GM18499 (cell line): Measurements from ENCODE around the gene EXOC3L4.

Experiments
- ATAC-seq: cut with Tn5 transposase; IDR thresholded peaks from one replicate; pipeline ENCODE4 v1.9.1; 2021; ENCODE audit warnings: moderate number of reproducible peaks; ENCODE audit not compliant: insufficient read depth, unreplicated experiment

The EXOC3L4 gene

DNA sequence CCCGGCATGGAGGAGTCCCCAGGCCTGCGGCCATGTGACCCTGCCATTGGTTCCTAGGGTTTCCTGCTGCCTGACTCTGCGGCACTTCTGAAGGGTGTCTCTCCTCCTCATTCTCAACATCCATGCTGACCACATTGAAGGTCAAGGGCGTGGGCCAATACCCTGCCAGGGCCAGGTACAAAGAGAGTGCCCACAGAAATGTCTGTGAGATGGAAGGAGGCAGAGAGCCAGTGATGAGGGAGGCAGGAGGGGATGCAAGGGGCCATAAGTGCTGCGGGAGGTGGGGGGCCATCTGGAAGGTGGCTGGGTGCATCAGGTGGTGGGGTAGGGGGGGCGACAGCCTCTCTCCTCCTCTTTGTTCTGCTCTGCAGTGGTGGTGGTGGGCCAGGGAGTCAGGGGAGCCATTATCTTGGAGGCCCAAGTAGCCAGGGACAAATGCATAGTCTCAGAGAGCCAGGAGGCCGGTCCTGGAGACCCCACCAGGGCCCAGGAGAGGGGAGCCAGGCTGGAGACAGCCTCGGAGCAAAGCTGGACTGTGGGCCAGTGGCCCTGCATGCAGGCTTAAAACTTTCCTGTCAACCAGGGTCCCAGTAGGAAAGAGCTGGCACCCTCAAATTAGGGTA, 24.2 kb upstream of the EXOC3L4 start:
- ATAC-seq, result no peak

DNA sequence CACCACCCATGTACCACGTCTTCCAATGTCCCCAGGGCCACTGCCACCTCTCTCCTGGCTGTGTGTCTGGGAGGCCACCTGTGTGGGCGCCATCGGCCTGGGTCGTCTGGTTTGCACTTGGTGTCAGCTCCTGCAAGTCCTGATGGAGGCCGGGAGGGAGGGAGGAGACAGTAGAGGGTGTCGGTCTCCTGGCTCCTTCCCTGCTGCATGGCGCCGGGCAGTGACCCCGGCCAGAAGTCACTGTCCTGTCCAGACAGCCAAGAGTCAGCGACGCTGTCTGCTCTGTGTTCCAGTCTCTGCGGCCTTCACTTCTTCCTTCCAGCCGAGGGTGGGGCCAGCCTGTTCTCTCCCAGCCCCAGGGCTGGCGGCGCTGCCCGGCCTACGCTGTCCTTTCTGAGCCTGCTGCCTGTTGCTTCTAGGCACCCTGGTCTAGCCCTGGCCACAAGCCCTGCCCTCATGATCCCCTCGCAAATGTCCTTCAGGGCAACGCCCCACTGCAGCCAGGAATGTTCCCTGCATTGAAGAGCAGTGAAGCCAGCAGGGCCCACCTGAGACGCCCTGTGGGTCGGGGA, 23.5 kb upstream of the EXOC3L4 start:
- no peak for ATAC-seq

DNA sequence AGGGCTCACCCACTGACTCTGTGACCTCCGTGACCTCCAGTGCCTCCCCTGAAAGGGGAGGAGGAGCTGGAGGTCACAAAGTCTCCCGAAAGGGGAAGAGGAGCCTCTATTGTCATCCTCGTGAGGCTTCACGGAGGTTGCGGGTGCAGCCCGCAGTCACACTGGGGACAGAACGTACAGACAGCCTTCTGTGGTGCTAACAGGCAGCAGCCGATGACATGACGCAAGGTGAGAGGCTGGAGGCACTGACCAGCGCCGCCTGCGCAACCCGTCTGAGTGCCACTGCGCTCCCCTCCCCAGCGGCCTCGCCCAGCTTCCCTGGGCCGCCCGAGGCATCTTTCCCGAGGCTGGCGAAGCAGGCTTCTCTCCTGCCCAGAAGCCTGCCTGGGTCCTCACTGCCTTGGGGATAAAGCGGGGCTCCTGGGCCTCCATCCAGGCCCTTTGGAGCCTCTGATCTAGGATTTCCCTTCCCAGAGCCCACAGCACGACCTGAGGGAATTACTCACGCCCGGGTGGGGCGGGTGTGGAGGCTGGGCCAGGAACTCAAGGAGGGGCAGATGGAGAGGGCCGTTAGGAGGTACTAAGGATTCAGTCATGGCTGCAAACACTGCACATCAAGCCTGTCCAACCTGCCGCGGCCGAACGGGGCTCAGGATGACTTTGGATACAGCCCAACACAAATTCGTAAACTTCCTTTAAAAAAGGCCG, 22.8 kb upstream of the EXOC3L4 start:
- no peak for ATAC-seq

DNA sequence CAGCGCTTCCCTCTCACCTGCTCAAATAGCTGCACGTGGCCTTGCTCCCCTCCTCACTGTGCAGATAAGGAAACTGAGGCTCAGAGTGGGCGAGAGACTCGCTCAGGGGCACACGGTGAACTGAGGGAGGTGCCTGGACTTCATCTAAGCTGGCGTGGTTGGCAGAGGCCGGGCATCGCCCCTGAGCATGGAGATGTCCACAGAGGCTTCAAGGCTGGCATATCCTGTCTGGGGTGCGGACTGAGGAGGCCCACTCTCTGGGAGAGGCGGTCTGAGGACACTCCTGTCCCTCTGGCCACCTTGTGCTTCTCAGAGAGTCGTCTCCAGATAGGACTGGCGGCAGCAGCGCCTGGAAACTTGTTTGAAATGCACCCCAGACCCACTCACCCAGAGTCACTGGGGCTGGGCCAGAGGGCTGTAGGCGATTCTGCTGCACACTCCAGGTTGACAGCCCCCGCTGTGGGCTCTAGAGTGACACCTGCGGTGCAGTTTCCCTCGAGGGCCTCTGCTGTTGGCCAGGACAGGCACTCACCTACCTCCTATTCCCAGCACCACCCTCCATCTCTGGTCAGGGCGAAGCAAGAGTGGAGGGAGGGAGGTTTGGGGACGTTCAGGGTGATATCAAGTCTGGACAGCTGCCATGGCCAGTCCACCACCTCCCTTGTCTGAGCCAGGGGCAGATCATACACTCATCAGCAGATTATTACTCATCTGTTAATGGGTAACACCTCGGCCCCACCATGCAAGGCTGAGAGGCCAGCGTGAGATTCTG, 21.7 kb upstream of the EXOC3L4 start:
- no peak for ATAC-seq

DNA sequence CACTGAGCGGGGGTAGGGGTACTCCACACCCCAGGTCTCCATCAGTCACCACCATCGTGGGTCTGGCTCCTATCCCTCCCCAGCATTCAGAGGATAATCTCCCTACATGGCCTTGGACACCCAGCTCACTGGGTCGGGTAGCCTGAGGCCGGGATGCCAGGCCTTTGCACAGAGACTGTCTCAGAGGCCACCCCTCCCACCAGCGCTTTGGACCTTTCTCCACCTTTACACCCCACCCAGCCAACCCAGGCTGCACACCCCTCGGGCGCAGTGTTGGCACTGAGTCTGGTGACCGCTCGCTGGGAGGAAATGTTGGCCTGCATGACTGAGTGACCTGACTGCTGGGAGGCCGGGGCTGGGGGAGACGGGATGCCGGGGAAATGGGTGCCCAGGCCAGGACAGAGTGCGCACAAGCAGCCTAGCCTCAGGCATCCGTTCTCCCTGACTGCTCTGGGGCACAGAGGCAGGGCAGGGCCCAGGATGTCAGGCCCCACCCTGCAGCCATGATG, 21.1 kb upstream of the EXOC3L4 start:
- no peak for ATAC-seq

DNA sequence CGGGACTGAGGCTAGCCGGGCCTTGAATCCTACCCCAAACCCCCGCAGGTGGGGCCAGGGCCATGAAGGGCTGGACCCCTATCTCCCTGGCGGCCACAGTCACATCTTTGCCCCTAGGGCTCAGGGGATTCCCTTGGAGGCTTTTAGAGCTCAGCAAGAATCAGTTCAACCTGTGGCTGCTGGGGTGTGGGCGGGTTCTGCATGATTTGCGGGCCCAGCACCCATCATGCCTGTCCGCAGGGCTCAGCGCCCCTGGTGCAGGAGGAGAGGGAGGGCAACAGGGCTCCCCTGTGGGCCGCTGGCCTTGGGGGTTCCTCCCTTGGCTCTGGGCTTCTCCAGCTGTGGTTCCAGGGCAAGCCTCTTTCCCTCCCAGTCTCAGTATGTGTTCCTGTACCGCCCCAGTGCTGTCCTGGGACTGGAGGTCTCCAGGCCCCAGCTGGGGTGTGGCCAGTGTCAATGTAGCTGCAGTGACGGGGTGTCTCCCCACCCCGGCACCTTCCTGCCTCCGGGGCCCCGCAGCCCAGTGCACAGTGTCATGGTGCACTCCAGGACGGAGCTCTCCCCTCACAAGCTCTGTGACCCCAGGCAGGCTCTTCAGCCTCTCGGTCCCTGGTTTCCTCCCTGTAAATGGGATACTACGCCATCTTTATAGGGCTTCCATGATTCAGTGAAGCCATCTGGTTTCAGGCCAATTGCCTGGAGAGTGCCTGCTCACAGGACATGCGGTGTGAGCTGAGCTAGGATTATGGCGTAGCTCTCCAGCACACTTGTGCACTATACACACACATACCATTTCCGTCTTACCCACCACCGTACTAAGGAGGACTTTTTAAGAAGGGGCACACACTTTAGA, 20.4 kb upstream of the EXOC3L4 start:
- no peak for ATAC-seq

DNA sequence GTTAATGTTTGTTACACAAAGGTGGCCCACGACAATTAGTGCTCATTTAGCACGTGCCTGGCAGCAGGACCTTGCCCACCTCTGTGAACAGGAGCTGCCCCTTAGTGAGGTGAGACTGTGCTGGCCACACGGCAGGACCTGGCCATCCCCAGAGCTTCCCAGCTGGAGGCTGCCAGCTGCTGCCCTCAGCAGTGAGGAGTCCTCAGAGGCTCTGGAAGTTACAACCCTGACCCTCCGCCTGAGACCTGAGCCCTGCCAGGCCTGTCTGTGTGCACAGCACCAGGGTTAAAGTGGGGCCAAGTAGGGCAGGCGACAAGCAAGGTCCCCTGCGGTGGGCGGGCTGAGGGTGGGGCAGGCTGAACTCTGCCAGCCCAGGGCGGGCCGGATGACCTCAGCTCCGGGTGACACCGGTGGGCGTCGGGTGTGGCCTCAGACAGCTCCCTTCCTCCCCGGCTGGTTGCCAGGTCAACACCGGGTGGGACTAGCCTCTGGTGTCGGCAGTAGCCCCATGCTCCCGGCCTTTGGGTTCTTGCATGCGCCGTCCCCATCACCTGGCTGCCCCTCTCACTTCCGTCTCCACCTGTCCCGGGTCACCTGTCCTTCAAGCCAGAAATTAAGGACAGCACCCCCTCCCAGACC, 19.7 kb upstream of the EXOC3L4 start:
- ATAC-seq, result no peak

DNA sequence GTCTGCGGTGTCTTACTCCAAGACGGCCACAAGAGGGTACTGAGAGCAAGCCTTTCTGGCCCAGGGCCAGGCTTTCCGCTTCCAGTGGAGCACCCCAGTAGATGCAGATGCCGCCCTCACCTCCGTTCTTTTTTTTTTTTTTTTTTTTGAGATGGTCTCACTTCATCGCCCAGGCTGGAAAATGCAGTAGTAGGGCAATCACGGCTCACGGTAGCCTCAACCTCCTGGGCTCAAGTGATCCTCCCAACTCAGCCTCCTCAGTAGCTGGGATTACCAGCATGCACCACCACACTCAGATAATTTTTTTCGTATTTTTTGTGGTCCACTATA, 16.1 kb upstream of the EXOC3L4 start:
- no peak for ATAC-seq

DNA sequence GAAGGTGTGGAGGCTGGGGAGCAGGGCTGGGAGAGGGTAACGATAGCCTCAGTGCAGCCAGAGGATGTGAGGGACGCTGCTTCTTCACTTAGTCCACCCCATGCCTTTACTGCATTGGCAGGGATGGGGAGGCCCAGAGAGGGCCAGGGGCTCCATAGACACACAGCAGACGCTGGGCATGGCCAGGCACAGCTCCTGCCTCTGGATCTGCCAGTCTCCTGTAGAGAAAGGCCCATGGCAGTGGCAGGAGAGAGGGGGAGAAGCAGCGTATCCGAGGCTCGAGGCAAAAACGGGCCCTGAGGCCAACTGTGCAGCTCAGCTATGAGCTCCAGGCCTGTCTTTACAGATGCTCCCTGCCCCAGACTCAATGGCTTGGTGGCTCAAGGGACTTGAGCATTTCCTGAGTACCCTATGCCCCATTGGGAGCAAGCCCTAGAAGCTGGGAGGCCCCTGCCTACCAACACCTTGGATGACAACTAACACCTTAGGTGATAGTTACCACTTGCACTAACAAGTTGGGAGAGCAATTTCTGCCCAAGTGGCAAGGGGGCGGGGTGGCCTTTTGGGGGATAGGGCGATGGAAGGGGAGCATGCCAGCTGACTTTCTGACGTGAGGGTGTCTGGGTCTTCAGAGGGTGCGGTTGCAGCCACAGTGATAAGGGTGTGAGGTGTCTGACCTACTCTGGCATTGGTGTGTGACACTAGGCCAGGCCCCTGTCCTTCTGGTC, 15.5 kb upstream of the EXOC3L4 start:
- no peak for ATAC-seq

DNA sequence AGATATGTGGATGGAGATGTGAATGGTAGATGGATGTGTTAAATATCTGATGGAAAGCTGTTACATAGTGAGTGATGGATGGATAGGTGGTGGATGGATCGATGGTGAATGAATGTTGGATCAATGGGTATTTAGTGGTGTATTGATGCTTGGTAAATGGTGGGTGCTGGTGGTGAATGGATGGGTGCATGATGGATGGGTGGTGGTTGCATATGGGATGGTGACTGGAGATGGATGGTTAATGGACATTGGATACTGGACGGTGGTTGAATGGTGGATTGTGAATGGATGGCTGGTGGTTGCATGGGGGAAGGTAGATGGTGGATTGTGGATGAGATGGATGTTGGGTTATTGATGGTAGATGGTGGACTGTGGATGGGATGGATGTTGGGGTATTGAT, 12.6 kb upstream of the EXOC3L4 start:
- ATAC-seq, result no peak

DNA sequence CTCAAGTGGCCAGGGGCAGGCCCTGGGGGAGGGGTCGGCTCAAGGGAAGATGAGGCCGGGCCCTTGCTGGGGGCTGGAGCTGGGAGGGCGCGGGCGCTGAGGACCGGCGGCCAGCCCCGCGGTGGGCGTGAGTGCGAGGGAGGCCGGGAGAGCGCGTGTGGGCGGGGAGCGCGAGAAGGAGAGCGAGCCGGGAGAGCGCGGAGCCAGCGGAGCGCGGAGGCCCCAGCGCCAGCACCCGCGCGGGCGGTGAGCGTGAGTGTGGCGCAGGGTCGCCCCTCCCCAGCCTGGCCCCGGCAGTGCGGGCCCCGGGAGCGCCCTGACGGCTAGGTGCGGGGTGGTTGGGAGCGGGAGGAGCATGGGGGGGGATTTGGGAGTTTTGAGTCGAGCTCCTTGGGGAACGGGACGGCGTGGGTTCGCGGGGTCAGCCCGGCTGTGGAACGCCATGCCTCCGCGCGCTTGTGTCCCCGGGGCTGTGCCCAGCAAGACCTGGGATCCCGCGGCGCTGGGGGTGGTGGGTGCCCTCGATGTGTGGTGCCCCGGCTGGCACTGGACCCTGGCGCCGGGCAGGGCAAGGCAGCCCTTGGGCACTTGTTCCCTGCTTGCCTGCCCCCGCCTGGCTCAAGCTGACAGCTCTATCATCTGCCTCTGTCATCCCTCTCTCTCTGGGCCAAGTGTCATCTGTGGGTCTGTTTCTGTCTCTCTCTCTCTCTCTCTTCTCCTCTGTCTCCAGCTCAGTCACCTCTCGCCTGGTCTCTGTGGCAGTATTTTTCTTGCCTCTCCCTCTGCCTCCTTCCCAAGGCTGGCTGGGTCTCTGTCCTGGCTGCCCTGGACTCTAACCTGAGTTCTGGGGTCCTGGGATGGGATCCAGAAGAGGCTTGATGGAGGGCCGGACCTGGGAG, 10.3 kb upstream of the EXOC3L4 start, which contains the start of gene LBHD2:
Gene LBHD2, plus strand, starts transcription at position 190 of the 899 bp plus-strand sequence. CDS start 1,803 bp downstream, outside the sequence.
- ATAC-seq, result no peak

DNA sequence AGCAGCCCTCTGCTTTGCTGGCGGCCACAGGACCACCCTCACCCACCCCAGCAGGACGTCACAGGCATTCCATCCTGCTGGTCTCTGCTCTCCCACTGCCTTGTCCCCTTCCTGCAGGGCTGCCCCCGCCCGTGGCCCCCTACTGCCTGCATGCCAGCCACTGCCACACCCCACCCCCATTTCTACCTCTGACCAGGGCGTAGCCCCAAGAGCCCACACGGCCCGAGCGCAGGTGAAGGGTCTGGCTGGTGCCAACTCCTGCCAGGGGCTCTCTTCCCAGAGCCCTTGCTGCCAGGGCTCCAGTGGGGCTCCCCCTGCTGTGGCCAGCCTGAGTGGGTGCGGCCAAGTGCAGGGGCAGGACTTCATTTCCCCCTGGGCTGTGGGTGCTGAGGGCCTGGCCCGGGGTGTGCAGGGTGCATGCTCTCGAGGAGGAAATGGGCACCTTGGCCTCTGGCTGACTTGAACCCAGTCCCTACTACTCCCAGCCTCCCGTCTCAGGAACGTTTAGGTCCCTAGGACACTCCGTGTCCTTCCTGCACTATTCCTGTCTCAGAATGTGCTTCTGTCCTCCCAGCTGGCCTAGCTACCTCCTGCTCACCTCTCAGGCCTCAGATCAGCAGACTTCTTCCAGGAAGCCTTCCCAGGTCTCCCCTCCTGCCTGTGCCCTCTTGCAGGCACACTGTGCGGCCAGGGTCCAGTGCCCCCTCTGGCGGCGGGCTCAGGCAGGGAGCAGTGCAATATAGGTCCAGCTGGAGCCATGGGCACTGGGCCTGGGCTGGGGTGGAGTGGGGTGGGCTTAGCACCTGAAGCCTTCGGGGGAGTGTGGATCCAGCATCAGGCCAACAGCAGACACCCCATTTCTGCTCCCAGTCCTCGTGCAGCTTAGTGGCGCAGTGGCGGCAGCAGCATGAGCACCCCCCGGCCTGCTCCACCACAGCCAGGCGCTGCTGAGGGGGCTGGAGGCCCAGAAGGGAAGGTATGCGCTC, 9.1 kb upstream of the EXOC3L4 start:
- no peak for ATAC-seq

DNA sequence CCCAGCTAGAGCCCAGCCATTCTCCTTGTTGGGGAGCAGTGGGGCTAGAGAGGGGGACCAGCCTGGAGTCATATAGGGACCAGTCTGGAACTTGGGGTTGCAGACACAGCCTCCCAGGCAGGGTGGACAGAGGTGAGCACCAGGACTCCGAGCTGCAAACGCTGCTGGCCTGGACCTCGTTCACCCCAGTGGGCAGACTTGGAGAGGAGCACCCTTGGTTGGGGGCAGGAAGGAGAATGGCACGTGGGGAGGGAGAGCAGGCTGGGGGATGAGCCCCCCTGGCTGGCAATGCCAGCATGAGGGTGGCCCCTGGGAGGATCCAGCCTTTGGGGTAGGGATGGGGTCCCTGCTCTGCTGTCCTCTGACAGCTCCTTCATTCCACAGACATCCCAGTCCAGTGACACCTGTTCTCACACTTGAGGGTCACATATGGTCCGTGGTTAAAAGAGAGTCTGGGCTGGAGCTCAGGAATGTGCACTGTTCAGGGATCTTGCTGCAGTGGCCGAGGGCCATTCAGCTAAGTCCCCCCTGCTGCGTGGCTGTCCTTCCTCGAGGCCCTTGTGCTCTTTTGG, 7.7 kb upstream of the EXOC3L4 start:
- ATAC-seq, result no peak

DNA sequence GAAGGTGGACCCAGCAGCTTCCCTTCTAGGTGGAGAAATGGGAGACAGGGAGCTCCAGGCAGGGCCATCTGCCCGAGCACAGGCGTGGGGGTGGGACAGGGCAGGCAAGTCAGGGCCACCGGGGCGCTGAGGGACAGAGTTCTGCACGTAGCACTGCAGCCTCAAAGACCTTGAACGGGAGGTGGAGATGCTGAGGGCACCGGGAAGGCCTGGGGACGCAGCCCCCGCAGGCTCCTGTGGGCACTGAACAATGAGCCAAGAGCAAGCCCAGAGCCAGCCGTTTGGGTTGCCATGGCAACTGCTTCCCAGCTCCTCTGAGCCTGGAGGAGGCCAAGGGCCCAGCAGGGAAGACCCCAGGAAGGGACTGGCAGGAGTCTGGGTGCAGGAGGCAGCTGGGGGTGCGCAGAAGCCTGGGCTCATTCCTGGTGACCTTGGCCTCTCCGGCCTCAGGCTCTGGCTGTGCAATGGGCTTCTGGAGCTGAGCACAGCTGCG, 7.1 kb upstream of the EXOC3L4 start:
- no peak for ATAC-seq

DNA sequence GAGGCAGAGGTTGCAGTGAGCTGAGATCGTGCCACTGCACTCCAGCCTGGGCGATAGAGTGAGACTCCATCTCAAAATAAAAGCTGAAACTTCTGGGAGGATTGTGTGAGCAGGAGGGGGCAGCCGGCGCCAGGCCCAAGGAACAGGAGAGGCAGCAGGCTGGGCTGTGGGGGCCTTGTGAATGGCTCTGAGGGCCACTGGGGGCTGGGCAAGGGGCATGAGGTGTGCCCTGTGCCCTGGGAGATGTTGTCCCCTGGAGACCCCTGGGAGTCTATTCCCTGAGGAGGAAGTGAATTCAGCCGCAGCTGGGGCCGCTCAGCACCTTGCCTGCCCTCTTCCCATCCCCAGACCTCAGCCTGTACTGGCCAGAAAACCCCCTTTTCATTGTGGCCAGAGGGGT, 5.6 kb upstream of the EXOC3L4 start:
- no peak for ATAC-seq
